Stimulated activated CD4-positive, alpha-beta T cell treated with anti-CD3 and anti-CD28 coated beads, Interleukin-2, amount 100 ng/mL, for 24 hours (primary cell): Measurements from ENCODE around the gene ABCB4.

Experiments used
- DNase-seq, 2 donors: peaks; one replicate each; pipeline ENCODE4 v3.0.0-alpha.2; 2020

ABCB4 gene

DNA sequence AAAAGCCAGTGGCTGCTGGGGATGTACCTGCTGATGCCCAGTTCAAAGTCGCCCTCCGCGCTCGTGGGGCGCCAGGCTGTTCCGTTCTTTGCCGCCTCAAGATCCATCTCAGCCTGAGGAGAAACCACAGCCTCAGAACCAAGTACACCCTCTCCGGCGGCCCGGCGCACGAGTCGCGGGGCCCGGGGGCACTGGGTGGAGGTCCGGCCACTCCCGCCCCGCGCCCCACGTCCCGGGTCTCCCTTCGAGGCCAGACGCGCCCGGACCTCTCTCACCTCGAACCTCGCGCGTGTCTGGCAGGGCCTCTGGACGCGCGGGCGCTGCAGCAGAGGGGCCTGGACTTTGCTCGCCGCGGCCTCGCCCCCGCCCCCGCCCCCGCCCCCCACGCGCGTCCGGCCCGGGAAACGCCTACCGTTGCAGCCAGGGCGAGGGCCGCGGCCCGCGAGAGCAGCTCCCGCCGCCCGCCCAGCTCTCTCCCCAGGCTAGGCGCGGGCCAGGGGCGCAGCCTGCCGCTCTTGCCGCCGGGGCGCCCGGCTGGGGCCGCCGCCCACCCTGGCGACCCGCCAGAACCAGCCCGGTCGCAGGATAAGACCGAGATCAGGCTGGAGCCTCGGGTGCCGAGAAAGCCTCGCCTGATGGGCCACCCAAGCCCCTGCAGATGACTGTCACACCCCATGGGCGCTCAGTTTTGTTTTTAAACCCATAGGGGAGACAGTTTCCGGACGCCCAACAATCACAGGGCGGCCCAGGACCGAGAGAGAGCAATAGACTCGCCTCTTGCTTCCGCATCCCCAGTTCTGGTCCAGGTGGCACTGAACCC, at the start of gene ABCB4:
Gene ABCB4, minus strand, starts transcription at position 322 of the 820 bp plus-strand sequence. Its CDS starts 215 bp downstream, at position 107.
- DNase-seq: no peak

DNA sequence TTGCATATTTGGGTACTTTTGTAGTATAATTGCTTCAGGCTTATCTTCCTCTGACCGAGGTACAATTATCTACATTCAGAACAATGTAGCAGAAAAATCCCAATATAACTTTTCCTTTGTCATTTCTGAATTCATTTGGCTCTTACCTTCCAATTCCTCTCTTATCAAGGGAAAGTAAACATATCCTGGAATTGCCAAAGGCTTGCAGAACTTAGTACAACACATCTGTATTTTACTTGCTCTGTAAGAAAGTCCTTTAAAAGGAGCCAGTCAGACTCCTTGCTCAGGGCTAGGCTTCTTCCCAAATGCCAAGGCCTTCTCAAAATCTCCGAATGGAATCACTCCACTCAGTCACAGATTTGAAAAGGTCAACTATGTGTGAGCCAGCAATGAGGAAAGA, 43.3 kb upstream of the ABCB4 start:
- DNase-seq: no peak

DNA sequence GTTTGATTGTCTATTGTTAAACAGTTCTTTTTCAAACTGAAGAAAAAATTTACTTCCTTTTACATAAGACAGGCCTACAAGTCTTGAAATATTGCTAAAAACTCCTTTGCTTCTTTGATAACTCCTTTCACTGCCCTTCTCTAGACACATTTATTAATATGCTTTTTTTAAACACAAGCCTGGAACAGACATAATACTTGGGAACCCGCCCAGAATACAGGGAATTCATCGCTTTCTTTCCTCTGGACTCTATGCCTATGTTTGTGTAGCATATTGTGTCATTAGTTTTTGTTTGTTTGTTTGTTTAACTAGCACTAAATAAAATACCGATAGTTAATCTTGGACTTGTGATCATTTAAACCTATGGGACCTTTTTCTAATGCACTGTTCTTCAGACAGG, 42.4 kb upstream of the ABCB4 start:
- no peak for DNase-seq

DNA sequence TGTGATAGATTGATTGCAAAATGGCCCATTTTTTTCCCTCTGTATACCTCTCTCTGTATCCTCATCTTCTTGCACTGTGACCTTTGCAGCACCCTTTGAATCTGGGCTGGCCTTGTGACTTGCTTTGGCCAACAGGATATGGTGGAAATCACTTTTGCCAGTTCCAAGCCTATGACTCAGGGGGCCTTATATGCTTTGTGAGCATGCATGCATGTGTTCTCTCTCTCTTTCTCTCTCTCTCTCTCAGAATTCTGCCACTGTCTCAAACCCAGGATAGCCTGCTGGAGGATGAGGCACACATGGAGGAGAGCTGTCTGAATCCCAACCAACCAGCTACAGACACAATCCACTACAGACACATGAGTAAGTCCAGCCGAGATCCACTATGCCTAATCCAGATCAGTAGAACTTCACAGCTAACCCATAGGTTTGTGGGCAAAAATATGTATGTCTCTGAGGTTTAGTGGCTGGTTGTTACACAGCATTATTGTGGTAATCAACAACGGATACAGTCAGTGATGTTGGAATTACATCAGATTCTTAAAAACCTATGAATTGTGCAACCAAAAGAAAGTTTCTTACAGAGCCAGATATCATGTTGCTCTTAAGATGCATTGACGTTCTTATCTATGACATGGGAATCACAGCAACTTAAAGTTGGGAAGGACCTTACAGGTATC, 41.8 kb upstream of the ABCB4 start:
- no peak for DNase-seq

DNA sequence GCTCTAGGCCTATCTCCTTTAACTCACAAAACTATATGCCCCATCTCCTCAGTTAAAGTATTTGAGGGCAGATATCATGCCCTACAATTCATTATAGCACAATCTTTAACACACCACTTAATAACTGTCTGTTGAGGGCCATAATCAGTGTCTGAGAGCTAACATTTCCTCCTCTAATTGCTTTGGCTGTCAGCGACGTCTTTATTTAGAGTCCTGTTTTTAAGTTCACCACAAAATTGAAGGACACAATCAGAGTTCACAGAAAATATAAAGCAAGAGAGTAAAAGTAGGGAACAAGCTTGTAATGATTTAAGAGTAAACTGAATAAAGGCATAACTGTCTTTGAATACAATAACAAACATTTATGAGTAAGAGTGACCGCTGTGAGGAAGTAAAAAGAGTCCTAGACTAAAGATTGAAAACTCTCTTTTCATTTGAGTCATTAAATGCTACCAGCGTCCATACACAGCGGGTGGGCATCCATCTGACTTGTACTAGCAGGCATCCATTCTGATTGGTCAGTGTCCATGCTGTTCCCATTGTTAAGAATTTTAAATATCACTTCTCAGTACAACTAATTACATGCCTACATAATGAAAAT, 38.4 kb upstream of the ABCB4 start:
- no peak for DNase-seq

DNA sequence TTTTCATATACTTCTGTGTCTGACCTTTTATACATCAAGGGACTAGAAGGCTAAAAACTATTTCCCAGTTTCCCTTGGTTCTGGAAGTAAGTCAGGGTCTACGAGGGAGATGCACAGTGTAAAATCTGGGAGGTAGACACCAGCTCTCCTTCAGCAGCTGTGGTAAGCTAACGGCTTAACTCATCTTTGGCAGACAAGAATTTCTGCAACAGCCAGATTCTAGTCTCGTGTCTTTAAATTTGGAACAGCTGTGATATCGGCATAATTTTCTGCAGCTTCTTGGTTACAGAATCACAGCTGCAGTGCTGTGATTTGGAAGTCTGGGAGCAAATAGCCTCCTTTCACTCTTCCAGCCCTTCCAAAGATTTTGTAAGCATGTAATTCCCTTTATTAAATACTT, 37.4 kb upstream of the ABCB4 start:
- DNase-seq: no peak

DNA sequence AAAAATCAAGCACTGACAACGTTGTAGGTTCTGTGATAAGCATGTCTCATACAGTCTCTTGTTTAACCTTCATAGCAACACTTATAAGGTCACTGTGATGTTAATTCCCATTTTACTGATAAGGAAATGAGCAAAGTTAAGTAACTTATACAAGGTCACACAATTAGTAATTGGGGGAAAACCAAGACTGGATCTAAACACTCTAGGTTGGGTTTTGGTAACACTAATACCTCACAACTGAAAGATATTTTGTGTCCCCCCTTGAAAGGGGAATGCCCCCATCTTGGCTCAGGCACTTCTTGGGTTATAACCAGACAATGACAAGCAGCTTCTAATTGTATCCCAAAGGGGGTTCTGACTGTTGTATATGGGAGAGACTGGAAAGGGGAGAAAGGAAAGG, 36.0 kb upstream of the ABCB4 start:
- no peak for DNase-seq

DNA sequence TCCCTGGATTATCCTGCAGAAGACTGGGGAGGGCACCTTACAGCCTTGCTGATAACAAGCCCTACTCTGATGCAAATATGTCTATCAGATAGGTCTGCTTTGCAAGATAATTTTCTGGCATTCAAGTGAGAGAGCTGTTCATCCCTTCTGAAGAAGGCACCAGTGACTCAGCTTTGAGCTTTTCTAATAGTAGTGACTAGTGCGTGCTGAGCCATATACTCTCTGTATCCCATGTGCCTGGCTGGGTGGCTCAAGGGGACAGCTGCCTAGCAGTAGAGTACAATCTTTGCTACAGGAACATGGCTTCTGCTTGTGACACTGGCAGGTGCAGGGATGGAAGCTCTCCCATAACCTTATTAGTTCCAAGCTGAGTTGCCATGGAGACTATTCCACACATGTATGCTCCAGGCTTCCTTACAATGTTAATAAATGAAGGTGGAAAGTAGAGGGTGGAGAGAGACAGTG, 35.0 kb upstream of the ABCB4 start:
- DNase-seq: no peak

DNA sequence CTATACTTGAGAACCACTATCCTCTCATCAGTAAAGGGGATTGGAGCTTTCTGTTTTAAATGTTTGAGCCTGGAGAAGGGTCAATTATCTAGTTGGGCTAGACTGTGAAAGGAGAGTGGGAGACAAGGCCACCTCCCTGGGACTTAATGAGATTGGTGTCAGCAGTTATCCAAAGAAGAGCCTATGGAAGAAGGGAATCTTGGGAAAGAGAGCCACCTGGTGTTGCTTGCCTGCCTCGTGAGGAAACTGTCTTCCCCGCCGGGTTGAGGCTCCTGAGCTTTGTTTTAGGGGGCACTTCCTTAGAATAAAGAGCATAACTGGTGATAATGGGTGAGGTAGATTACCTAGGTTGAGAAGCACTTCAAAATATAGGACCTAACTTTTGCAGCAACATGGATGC, 32.0 kb upstream of the ABCB4 start:
- DNase-seq: no peak

DNA sequence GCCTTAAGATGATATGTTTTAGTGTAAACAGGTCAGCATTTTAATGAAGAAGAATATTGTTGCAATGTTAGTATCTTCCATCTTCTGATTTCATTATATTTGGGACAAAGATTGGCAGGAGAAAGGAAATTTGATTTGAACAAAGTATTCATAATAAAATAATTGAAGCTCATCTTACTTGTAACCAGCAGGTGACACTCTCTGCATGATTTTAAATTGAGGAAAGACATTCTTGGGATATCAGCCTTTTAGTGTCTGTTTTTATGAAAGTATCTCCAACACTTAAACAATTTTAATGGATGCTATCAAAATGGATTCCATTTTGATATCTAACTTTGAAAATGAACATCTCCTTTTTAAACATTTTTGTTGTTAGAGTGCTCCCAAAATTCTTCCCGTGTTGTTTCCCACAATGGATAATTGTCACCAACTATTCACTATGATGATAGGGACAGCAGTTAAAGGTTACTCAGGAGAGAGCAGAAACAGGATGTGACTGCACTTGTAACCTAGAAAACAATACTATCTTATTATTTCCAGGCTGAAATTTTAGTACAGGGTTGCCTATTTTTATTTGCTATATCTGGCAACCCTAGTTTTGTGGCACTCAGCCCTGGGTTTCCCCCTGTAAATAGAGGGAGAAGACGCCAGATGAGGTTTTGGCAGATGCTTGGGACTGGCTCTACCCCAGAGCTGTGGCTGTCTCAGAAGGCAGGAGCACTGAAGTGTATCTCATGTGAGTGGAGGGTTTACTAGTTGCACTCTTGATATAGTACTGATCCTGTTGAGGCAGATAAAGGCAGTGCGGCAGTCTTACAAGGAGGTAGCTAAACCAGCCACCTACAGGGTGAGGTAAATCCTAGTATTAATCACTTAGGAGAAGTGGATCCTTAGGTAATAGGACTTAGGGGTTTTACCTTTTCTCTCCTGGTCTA, 31.0 kb upstream of the ABCB4 start:
- DNase-seq: no peak

DNA sequence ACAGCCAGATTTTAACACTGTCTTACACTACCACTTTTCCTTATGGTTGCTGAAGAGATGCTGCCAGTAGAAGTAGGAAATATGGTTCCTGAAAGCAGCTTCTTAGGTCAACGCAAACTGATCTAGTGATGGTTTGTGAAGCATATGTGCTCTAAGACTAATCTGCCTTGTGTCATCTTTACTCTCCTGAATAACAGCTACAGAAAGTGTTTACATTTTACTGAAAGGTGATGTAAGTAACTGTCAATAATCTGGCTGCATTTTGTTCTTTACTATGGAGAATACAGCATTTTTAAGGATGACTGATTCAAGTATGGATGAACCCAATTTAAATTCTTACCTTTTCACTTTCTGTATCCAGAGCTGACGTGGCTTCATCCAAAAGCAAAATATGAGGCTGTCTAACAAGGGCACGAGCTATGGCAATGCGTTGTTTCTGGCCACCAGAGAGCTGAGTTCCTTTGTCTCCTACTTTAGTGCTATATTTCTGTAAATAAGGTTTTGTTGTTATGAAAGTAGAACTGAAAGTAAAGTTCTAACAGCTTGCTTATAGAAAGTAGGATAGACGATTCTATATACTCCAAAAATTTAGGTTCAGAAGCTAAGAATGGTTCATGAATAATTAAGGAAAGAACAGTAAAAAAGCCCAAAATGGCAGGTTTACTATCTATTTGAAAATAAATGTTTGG, 30.2 kb upstream of the ABCB4 start:
- no peak for DNase-seq

DNA sequence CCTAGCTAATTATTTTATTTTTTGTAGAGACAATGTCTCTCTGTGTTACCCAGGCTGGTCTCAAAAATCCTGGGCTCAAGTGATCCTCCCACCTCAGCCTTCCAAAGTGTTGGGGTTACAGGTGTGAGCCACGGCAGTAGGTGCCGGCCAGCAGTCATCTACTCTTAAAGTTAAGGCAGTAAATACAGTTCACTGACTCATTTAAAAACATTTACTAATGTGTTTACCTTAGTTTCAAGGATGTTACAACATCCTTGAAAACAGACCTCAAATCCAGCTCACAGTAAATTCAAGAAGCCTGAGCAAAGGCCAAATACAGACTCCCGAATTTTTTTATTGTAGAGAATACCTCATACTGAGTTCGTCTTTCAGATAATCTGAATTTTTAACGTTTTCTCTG, 29.6 kb upstream of the ABCB4 start:
- DNase-seq: no peak

DNA sequence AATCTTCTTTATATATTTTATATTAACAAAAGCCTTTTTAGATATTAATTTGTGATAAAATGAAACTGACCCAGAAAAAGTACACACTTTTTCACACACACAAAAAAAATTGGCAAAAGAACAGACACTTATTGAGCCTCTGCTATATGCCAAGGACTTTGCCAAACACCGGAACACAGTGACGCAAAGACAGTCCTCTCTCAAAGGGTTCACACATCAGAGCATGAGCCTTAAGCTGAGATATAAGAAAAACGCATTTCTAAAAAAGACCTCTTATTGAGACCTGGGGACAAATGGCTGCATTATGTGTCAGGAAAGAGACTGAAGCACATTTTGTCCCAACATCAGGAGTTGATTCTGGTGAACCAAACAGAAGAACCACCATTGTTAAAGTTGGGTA, 24.0 kb upstream of the ABCB4 start:
- DNase-seq: no peak

DNA sequence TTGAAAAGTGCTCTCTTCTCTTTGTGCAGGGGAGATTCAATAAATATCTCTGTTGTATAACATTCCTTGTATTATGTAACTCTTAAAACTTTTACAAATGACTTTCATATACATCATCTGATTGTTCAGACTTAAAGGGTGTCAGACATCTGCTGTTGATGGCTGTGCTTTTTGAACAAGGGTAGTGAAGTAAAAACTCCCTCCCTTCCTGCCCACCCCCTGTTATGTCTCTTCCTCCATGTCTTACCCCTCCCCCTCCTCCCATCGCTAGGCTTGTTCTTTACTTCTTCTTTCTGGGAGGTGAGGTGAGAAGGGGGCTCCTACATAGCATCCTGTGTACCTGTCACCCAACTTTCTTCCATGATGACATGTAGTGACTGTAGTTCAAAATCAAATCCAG, 23.4 kb upstream of the ABCB4 start:
- DNase-seq: no peak

DNA sequence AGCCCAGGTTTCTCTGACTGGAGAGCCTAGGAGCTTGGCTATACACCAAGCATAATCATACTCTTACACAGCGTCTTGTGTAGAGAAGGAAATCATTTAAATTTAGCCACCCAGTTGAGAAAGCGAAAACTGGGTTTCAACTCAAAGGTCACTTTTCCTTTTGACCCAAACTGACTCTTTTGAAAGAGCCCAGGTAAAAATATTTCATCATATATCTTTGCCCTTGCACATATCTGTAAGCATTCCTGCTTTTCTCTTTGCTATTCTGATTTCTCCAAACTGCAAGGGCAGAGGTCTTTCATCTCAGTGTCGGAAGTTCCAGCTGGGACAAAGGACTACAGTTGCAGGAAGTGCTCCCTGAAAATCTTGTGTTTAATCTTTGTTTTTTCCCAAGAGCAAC, 22.0 kb upstream of the ABCB4 start:
- DNase-seq: no peak

DNA sequence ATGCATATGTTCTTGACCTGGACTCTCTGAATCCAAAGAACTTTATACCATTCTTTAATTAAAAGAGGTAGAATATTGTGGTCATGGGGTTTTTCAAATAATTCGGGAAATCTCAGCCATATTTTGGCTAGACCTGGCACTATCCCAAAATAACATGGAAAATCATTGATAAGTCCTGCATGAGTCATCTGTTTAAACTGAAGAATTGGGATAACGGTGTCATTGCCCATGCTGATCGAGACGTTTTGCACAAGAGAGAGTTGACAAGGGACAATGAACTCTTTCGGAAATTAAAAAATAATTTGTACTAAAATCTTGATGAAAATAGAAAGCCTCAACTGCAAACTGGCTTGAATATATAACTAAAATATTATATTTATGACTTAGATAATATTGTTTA, 19.9 kb upstream of the ABCB4 start:
- DNase-seq: no peak

DNA sequence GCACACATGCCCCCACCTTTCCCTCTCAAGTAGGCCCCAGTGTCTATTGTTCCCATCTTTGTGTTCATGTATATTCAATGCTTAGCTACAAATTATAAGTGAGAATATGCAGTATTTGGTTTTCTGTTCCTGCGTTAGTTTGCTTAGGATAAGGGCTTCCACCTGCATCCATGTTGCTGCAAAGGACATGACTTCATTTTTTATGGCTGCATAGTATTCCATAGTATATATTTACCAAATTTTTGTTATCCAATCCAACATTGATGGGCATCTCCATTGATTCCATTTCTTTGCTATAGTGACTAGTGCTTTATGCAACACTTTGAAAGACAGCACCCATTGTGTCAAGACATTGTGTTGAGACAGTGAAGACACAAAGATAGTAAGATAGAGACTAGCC, 19.0 kb upstream of the ABCB4 start:
- no peak for DNase-seq

DNA sequence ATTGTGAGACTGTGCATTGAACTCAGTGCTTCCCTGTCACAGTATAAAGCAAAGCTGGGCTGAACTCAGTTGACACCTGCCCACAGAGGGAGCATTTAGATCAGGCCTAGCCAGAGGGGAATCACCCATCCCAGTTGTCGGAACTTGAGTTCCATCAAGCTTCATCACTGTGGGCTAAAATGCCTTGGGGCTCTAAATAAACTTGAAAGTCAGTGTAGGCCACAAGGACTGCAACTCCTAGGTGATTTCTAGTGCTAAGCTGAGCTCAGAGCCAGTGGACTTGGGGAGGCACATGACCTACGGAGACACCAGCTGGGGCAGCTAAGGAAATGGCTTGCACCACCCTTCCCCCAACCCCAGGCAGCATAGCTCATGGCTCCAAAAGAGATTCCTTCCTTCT, 7.7 kb upstream of the ABCB4 start:
- no peak for DNase-seq

DNA sequence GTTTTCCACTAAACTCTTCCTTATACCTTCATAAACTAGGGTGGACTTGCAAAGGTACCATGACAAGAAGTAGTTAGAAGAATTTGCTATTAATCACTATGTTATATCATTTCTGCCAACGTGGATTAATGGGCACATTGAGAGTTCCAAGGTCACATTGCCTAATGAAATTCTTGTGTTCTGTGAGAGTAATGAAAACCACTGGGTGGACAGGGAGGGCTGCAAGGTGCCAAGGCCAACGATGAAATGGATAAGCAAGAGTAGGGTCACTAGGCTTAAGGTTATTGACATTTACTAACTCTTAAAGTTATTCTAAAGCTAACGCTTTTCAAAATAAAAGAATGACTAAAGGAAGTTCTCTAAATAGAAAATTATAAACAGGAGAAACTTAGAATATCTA, 6.6 kb upstream of the ABCB4 start:
- DNase-seq: no peak

DNA sequence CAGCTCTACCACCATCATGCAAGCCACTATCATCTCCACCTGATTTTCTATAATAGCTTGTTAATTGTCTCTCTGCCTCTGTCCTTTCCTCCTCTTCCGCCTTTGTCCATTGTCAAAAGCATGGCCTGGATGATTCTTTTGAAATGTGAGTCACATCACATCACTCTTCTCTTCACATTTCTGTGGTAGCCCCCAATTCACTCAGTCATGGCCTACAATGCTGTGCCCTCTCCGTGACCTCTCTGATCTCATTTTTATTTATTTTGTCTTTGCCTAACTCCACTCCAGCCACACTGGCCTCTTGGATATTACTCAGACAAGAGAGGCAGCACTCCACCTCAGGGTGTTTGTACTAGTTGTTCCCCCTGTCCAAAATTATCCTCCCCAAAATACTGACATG, 4.9 kb upstream of the ABCB4 start:
- no peak for DNase-seq

DNA sequence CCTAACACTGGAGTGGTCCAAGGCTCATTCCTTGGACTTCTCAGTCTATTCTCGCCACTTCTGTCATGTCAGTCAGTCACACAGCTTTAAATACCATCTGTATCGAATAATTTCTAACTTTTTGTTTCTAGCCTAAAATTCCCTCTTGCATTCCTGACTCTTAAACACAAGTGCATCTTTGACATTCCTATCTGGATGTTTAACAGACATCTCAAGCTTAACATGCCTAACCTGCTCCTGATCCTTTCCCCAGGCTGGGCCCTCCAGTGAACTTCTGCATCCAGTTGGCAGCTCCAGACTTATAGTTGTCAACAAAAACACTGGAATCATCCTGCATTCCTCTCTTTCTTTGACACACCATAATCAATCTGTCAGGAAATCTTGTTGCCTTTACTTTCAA, 4.5 kb upstream of the ABCB4 start:
- no peak for DNase-seq

DNA sequence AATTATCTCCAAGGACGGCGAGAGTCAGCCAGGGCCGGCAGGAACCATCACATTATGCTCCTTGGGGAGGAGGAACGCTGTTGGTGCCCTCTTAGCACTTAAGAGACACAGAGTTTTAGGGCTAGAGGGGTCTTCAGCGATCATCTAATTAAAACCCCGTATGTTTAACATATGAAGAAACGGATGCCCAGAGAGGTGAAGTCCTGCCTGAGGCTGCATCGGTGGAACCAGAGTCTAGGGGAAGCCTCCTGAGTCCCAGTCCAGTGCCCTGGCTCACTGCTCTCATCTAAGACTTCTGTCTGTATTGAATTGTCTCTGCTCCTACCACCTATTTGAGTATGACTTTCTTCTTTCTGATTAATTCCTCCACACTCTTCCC, 688 bp upstream of the ABCB4 start:
- DNase-seq: no peak
